NT2/D1 (cell line): Measurements from ENCODE around the gene BCL2L1.

Source experiments
- DNase-seq: peaks from one replicate; pipeline ENCODE4 v3.0.0-alpha.2; 2011; ENCODE audit warnings: low read depth, low spot score
- H3K27me3 ChIP-seq: 2 replicates; pipeline ENCODE4 v1.6.0; 2011; ENCODE audit warnings: mild to moderate bottlenecking; ENCODE audit not compliant: insufficient read length, insufficient read depth
- H3K36me3 ChIP-seq: 2 replicates; pipeline ENCODE4 v1.6.1; 2011; ENCODE audit warnings: mild to moderate bottlenecking, low read length, mixed read lengths; ENCODE audit not compliant: insufficient read depth, insufficient read length
- H3K4me1 ChIP-seq: 2 replicates; pipeline ENCODE4 v1.5.1; 2011; ENCODE audit not compliant: insufficient read depth, insufficient read length
- H3K4me3 ChIP-seq: 2 replicates; pipeline ENCODE4 v1.5.1; 2011; ENCODE audit warnings: low read depth; ENCODE audit not compliant: insufficient read length
- H3K9ac ChIP-seq: 2 replicates; pipeline ENCODE4 v1.6.0; 2011; ENCODE audit warnings: low read depth; ENCODE audit not compliant: insufficient read length
- H3K9me3 ChIP-seq: 2 replicates; pipeline ENCODE4 v1.5.1; 2011; ENCODE audit warnings: mild to moderate bottlenecking, low read length; ENCODE audit not compliant: insufficient read depth
- SUZ12 ChIP-seq: IDR thresholded peaks from 2 replicates; pipeline ENCODE4 v1.6.1; 2011; ENCODE audit not compliant: insufficient read length, insufficient read depth; ENCODE audit errors: extremely low read depth
- YY1 ChIP-seq: IDR thresholded peaks from 2 replicates; pipeline ENCODE4 v1.6.1; 2011; ENCODE audit not compliant: insufficient read length, insufficient read depth
- ZNF274 ChIP-seq: IDR thresholded peaks from 2 replicates; pipeline ENCODE4 v1.6.1; 2011; ENCODE audit warnings: mild to moderate bottlenecking, low read depth, low read length

BCL2L1 gene

DNA sequence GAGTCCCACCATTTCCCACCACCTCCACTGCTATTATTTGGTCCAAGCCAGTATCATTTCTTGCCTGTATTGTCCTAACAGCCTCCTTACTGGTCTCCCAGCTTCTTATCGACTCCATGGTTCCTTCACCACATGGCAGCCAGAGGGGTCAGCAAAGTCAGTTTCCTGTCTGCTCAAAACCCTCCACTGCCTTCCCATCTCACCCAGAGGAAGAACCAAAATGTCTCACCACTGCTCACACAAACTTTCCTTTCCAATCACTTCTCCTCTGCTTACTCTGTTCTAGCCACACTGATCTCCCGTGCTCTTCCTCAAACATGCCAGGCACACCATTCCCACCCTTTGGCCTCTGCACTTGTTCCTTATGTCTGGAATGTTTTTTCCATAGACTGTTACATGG, 39.7 kb downstream of the BCL2L1 start:
- no peak for DNase-seq
- H3K27me3 ChIP-seq = no peaks in the 10 kb centered on the region
- H3K4me3 ChIP-seq = no peak overlapping the region
- H3K4me1 ChIP-seq = peaks cover 4% of the 10 kb centered on the region
- H3K9me3 ChIP-seq = no peaks in the 10 kb centered on the region
- peaks cover 33% of the 10 kb centered on the region for H3K36me3 ChIP-seq
- H3K9ac ChIP-seq = peak overlapping the region; percentile 8
- TF ChIP-seq SUZ12 (no peak), YY1 (no peak), ZNF274 (no peak)

DNA sequence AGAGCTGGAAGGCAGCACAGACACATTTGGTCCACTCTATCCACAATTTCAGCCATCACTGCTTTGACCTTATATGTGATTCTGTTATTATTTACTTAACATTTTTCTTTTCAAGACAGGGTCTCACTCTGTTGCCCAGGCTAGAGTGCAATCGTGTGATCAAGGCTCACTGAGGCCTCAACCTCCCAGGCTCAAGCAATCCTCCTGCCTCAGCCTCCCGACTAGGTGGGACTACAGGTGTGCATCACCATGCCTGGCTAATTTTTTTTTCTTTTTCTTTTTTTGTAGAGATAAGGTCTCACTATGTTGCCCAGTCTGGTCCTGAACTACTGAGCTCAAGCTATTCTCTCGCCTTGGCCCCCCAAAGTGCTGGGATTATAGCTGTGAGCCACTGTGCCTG, 40.3 kb downstream of the BCL2L1 start:
- no peak for DNase-seq
- no peak for TF ChIP-seq ZNF274
- no peak for TF ChIP-seq YY1
- TF ChIP-seq SUZ12 = no peak
- Histone ChIP-seq H3K4me1 (peaks cover 4% of the 10 kb centered on the region), H3K27me3 (no peaks in the 10 kb centered on the region), H3K9me3 (no peaks in the 10 kb centered on the region), H3K36me3 (peaks cover 33% of the 10 kb centered on the region), H3K9ac (no peak overlapping the region), H3K4me3 (no peak overlapping the region)

DNA sequence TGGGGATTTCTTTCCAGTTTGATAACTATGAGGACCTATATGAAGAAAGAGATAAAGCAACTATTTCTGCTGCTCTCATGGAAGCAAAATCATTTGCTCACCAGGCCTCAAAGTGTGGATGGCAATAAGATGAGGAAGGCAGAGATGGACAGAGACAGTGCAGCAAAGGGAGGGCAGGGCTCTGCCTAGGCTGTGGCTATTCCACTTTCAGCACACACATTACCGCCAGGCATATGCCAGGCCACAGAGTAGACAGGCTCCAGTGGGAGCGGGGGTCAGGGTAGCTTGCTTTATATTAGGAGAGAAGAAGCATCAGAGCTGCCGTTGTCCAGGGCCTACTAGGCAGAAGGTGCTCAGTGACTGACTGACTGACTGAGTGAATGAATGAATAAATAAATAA, 40.9 kb downstream of the BCL2L1 start:
- peaks cover 4% of the 10 kb centered on the region for H3K4me1 ChIP-seq
- H3K9ac ChIP-seq = no peak overlapping the region

DNA sequence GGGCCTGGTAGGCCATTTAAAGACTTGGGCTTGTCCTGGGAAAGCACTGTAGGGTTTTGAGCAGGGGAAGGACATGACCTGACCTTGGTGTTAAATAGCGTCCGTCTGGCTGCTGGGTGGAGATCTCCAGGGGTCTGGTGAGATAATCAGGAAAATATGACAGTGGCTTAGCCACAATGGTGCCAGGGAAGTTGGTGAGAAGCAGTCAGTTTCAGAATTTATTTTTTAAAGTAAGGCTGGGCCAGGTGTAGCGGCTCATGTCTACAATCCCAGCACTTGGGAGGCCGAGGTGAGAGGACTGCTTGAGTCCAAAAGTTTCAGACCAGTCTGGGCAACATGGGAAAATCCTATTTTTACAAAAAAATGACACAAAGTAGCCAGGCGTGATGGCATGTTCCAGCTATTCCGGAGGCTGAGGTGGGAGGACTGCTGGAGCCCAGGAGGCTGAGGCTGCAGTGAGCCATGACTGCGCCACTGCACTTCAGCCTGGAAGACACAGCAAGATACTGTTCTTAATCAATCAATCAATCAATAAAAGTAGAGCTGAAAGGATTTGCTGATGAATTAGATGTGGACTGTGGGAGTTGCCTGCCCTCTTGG, 41.4 kb downstream of the BCL2L1 start:
- Histone ChIP-seq H3K4me3 (no peak overlapping the region), H3K36me3 (peaks cover 30% of the 10 kb centered on the region), H3K9me3 (no peaks in the 10 kb centered on the region), H3K4me1 (peaks cover 4% of the 10 kb centered on the region), H3K27me3 (no peaks in the 10 kb centered on the region), H3K9ac (no peak overlapping the region)
- no peak for DNase-seq
- TF ChIP-seq ZNF274 (no peak), YY1 (no peak), SUZ12 (no peak)

More for the DNA sequence above, 40.9 kb downstream of the BCL2L1 start:
- TF ChIP-seq ZNF274 (no peak), YY1 (no peak), SUZ12 (no peak)
- Histone ChIP-seq H3K9me3 (no peaks in the 10 kb centered on the region), H3K4me3 (no peak overlapping the region), H3K36me3 (peaks cover 29% of the 10 kb centered on the region), H3K27me3 (no peaks in the 10 kb centered on the region)
- DNase-seq = no peak

DNA sequence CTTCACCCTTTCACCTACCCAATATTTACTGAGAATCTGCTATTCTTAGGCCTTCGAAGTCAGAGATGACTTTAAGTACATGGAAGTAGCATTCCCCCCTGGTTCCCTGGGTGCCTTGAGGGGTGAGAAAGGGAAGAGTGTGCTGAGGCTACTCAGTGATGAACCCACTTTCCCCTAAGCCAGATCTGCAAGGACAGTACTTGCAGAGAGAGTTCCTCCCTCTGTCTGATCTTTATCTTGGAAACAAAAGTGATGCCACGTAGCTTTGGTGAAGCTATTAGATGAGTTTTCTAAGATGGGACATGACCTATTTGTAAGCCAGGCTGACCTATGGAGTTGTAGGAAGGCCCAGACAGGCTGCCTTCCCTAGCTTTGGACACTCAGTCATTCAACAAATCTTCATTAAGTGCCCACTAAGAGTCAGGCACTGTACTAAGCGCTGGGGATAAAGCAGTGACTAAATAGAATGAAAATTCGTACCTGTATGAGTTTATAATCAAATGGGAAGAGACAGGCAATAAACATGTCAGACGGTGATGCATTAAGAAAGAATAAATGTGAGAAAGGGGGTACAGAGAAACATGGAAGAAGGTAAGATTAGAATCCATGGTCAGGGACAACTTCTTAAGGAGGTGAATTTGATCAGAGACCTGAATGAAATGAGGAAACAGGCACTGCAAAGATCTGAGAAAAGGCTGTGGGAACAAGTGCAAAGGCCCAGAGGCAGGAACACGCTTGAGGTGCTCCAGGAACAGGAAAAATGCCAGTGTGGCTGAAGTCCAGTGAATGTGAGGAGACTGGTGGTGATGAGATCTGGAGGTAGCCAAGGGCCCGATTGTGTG, 42.2 kb downstream of the BCL2L1 start:
- no peak overlapping the region for H3K9ac ChIP-seq
- no peak overlapping the region for H3K4me3 ChIP-seq
- no peaks in the 10 kb centered on the region for H3K9me3 ChIP-seq
- H3K27me3 ChIP-seq = no peaks in the 10 kb centered on the region
- no peak for DNase-seq
- TF ChIP-seq ZNF274 (no peak), SUZ12 (no peak), YY1 (no peak)
- peaks cover 4% of the 10 kb centered on the region for H3K4me1 ChIP-seq
- peaks cover 35% of the 10 kb centered on the region for H3K36me3 ChIP-seq

DNA sequence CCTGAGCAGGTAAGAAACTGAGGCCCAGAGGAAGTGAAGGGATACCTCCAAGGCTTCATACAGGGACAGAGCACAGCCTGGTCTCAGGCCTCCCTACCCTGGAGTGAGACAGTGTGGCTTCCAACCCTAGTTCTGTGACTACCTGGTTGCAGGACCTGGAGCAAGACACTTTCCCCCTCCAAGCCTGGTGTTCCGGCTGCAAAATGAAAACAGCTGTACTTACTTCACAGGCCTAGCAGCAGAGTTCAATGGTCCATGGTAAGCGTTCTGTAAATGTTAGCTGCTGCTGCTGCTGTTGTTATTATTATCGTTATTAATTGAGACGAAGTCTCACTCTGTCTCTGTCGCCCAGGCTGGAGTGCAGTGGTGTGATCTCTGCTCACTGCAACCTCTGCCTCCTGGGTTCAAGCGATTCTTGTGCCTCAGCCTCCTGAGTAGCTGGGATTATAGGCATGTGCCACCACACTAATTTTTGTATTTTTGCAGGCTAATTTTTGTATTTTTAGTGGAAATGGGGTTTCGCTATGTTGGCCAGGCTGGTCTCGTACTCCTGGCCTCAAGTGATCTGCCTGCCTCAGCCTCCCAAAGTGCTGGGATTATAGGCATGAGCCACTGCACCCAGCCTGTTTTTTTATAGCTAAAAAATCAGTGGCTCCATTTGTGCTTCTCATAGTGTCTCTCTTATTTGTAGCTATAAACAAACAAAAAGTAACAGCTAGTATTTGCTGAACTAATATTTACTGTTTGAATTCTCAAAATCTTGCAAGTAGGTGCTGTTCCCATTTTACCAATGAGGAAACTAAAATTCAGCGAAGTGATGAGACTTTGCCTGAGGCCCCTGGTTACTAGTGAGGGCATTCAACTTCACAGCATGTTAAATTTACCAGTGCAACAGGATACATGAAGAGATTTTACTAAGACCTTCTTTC, 43.0 kb downstream of the BCL2L1 start:
- DNase-seq = no peak
- Histone ChIP-seq H3K4me1 (peaks cover 8% of the 10 kb centered on the region), H3K4me3 (no peak overlapping the region), H3K36me3 (peaks cover 40% of the 10 kb centered on the region), H3K27me3 (no peaks in the 10 kb centered on the region), H3K9ac (no peak overlapping the region), H3K9me3 (no peaks in the 10 kb centered on the region)
- no peak for TF ChIP-seq SUZ12
- TF ChIP-seq ZNF274 = no peak
- no peak for TF ChIP-seq YY1
